Neural progenitor cell (in vitro differentiated cells): ENCODE results near the gene PDE4A. TPM values are rescaled to one million over a fixed set of nuclear protein-coding genes. Genes with fewer than 3 reads are reported as not detected.

ENCODE experiments used
- DNase-seq: peaks from one replicate; pipeline ENCODE4 v3.0.0-alpha.2; 2016; ENCODE audit warnings: low spot score
- H2AFZ ChIP-seq: fragments of 200-600 bp; sonication (generic); replicated peaks from 2 replicates; pipeline ENCODE4 v1.6.1; 2016; ENCODE audit warnings: antibody characterized with exemption
- H3F3A ChIP-seq: fragments of 200-600 bp; sonication (generic); 2 replicates; pipeline ENCODE4 v1.6.1; 2016; ENCODE audit warnings: antibody characterized with exemption, low read depth
- H3K27ac ChIP-seq: fragments of 200-600 bp; sonication (generic); 2 replicates; pipeline ENCODE4 v1.5.1; 2016; ENCODE audit warnings: mild to moderate bottlenecking
- H3K27me3 ChIP-seq: fragments of 200-600 bp; sonication (generic); 2 replicates; pipeline ENCODE4 v1.6.1; 2016; ENCODE audit warnings: mild to moderate bottlenecking, moderate library complexity
- H3K36me3 ChIP-seq: fragments of 200-600 bp; sonication (generic); 2 replicates; pipeline ENCODE4 v1.5.1; 2016
- H3K4me1 ChIP-seq: fragments of 200-600 bp; sonication (generic); 2 replicates; pipeline ENCODE4 v1.6.1; 2016; ENCODE audit warnings: mixed run types
- H3K4me2 ChIP-seq: fragments of 200-600 bp; sonication (generic); 2 replicates; pipeline ENCODE4 v1.6.1; 2016
- H3K4me3 ChIP-seq: fragments of 200-600 bp; sonication (generic); 2 replicates; pipeline ENCODE4 v1.5.1; 2016
- H3K79me2 ChIP-seq: fragments of 200-600 bp; sonication (generic); 2 replicates; pipeline ENCODE4 v1.6.1; 2016; ENCODE audit warnings: low read depth
- H3K9ac ChIP-seq: fragments of 200-600 bp; sonication (generic); 2 replicates; pipeline ENCODE4 v1.6.1; 2016
- H3K9me3 ChIP-seq: fragments of 200-600 bp; sonication (generic); 2 replicates; pipeline ENCODE4 v1.5.1; 2016; ENCODE audit warnings: low read depth
- H4K20me1 ChIP-seq: fragments of 200-600 bp; sonication (generic); 2 replicates; pipeline ENCODE4 v1.6.1; 2016; ENCODE audit warnings: low read depth
- H3K27ac Mint-ChIP-seq: 3 replicates; pipeline ENCODE4 v1.8.0; 2021; ENCODE audit warnings: mixed read lengths
- H3K27me3 Mint-ChIP-seq: 2 replicates; pipeline ENCODE4 v1.8.0; 2022; ENCODE audit warnings: low read depth, mild to moderate bottlenecking, inconsistent platforms, moderate library complexity, mixed read lengths; ENCODE audit not compliant: insufficient read depth
- H3K36me3 Mint-ChIP-seq: 3 replicates; pipeline ENCODE4 v1.8.0; 2021; ENCODE audit warnings: mixed read lengths
- H3K4me1 Mint-ChIP-seq: 3 replicates; pipeline ENCODE4 v1.8.0; 2021; ENCODE audit warnings: mixed read lengths
- H3K4me3 Mint-ChIP-seq: 3 replicates; pipeline ENCODE4 v1.8.0; 2021; ENCODE audit warnings: mild to moderate bottlenecking, moderate library complexity, mixed read lengths
- H3K9me3 Mint-ChIP-seq: 3 replicates; pipeline ENCODE4 v1.8.0; 2020; ENCODE audit warnings: mixed read lengths
- CTCF ChIP-seq: fragments of 200-600 bp; sonication (generic); IDR thresholded peaks from 2 replicates; pipeline ENCODE4 v1.5.1; 2017; ENCODE audit warnings: antibody characterized with exemption, mild to moderate bottlenecking
- EZH2 ChIP-seq: fragments of 200-600 bp; sonication (generic); IDR thresholded peaks from 2 replicates; pipeline ENCODE4 v1.6.1; 2017; ENCODE audit warnings: antibody characterized with exemption, mild to moderate bottlenecking, moderate library complexity
- EZH2phosphoT487 ChIP-seq: fragments of 200-600 bp; sonication (generic); IDR thresholded peaks from 2 replicates; pipeline ENCODE4 v1.6.1; 2017; ENCODE audit warnings: antibody characterized with exemption
- total RNA-seq: library from RNA; depleted of rRNA; stranded (reverse); fragments of >200 nt; gene quantifications from 2 replicates; pipeline ENCODE4 v1.2.3, GENCODE V29; 2015; ENCODE audit warnings: low replicate concordance

The PDE4A gene
- total RNA-seq, 1 donor from 2014 or later = 0.37 TPM

GRCh38 chr19:10416083-10416379 is 4.3 kb upstream of the PDE4A start:
- Histone ChIP-seq H3K9me3 (no peaks in the 10 kb centered on the region), H4K20me1 (peaks cover 13% of the 10 kb centered on the region), H3K27me3 (peaks cover 86% of the 10 kb centered on the region), H3F3A (peaks cover 49% of the 10 kb centered on the region), H3K4me1 (peaks cover 13% of the 10 kb centered on the region), H3K27ac (no peak overlapping the region), H3K79me2 (no peaks in the 10 kb centered on the region), H3K4me2 (peak overlapping the region; percentile 78), H2AFZ (peak overlapping the region; percentile 83), H3K4me3 (peak overlapping the region; percentile 47), H3K9ac (no peak overlapping the region), H3K36me3 (no peaks in the 10 kb centered on the region)
- Mint-ChIP-seq H3K4me3 (peak overlapping the region; percentile 81), H3K27ac (no peak overlapping the region), H3K9me3 (peaks cover 3% of the 10 kb centered on the region), H3K36me3 (no peaks in the 10 kb centered on the region), H3K27me3 (peaks cover 19% of the 10 kb centered on the region), H3K4me1 (peaks cover 36% of the 10 kb centered on the region)
- TF ChIP-seq CTCF = no peak
- TF ChIP-seq EZH2phosphoT487 = peak; percentile 23
- TF ChIP-seq EZH2 = no peak
- DNase-seq = no peak

GRCh38 chr19:10416380-10417257 is 3.7 kb upstream of the PDE4A start:
- no peak overlapping the region for H3K27ac ChIP-seq
- H3F3A ChIP-seq = peaks cover 55% of the 10 kb centered on the region
- H3K4me2 ChIP-seq = peak overlapping the region; percentile 78
- H3K4me1 Mint-ChIP-seq = peaks cover 42% of the 10 kb centered on the region
- peak overlapping the region; percentile 83 for H2AFZ ChIP-seq
- peaks cover 3% of the 10 kb centered on the region for H3K9me3 Mint-ChIP-seq
- no peaks in the 10 kb centered on the region for H3K36me3 Mint-ChIP-seq
- H3K4me3 Mint-ChIP-seq = peak overlapping the region; percentile 81
- H3K27ac Mint-ChIP-seq = peak overlapping the region; percentile 69
- peaks cover 13% of the 10 kb centered on the region for H3K4me1 ChIP-seq
- H3K27me3 ChIP-seq = peaks cover 89% of the 10 kb centered on the region
- TF ChIP-seq EZH2 = peak; percentile 57
- TF ChIP-seq EZH2phosphoT487 = no peak
- TF ChIP-seq CTCF = peak; percentile 78
- H3K79me2 ChIP-seq = no peaks in the 10 kb centered on the region
- DNase-seq = peak; percentile 95
- H3K36me3 ChIP-seq = no peaks in the 10 kb centered on the region
- H3K9ac ChIP-seq = no peak overlapping the region
- peaks cover 19% of the 10 kb centered on the region for H4K20me1 ChIP-seq
- H3K27me3 Mint-ChIP-seq = peaks cover 24% of the 10 kb centered on the region
- no peaks in the 10 kb centered on the region for H3K9me3 ChIP-seq
- peak overlapping the region; percentile 47 for H3K4me3 ChIP-seq

GRCh38 chr19:10417541-10418234 is 2.6 kb upstream of the PDE4A start:
- Histone ChIP-seq H3K4me2 (peak overlapping the region; percentile 73), H4K20me1 (peaks cover 26% of the 10 kb centered on the region), H3K36me3 (no peaks in the 10 kb centered on the region), H3F3A (peaks cover 63% of the 10 kb centered on the region), H3K79me2 (no peaks in the 10 kb centered on the region), H3K9me3 (no peaks in the 10 kb centered on the region), H3K27me3 (peaks cover 96% of the 10 kb centered on the region), H3K27ac (no peak overlapping the region), H3K4me1 (peaks cover 13% of the 10 kb centered on the region), H3K9ac (no peak overlapping the region), H2AFZ (peak overlapping the region; percentile 13), H3K4me3 (peak overlapping the region; percentile 59)
- no peaks in the 10 kb centered on the region for H3K36me3 Mint-ChIP-seq
- H3K27ac Mint-ChIP-seq = no peak overlapping the region
- peak overlapping the region; percentile 81 for H3K4me3 Mint-ChIP-seq
- peaks cover 31% of the 10 kb centered on the region for H3K27me3 Mint-ChIP-seq
- TF ChIP-seq EZH2 (no peak), EZH2phosphoT487 (no peak), CTCF (no peak)
- H3K9me3 Mint-ChIP-seq = peaks cover 3% of the 10 kb centered on the region
- peak; percentile 78 for DNase-seq
- H3K4me1 Mint-ChIP-seq = peaks cover 46% of the 10 kb centered on the region
